NCI-H226 (cell line): ENCODE results near the gene HOXA10.

Experiments used
- DNase-seq: peaks from one replicate; pipeline ENCODE4 v3.0.0-alpha.2; 2015

The HOXA10 gene

GRCh38 chr7:27179030-27179429 is 4.9 kb upstream of the HOXA10 start:
- DNase-seq: no peak

GRCh38 chr7:27178366-27178765 is 4.2 kb upstream of the HOXA10 start:
- no peak for DNase-seq

GRCh38 chr7:27177795-27178320 is 3.7 kb upstream of the HOXA10 start:
- no peak for DNase-seq

GRCh38 chr7:27176962-27177794 is 3.1 kb upstream of the HOXA10 start:
- no peak for DNase-seq

GRCh38 chr7:27176524-27176845 is 2.4 kb upstream of the HOXA10 start:
- DNase-seq: no peak

- no peak for DNase-seq
Measured at GRCh38 chr7:27175626-27176523, 1.8 kb upstream of the HOXA10 start.

GRCh38 chr7:27174874-27175625 is 930 bp upstream of the HOXA10 start:
- no peak for DNase-seq

GRCh38 chr7:27173511-27173955 is 587 bp downstream of the HOXA10 start:
- no peak for DNase-seq

GRCh38 chr7:27172823-27173510 is 1.2 kb downstream of the HOXA10 start:
- peak; percentile 52 for DNase-seq

GRCh38 chr7:27172315-27172774 is 1.8 kb downstream of the HOXA10 start:
- no peak for DNase-seq

GRCh38 chr7:27171637-27172314 is 2.3 kb downstream of the HOXA10 start:
- no peak for DNase-seq

GRCh38 chr7:27171325-27171636 is 2.8 kb downstream of the HOXA10 start:
- DNase-seq: no peak

GRCh38 chr7:27170426-27171324 is 3.4 kb downstream of the HOXA10 start:
- DNase-seq: no peak

GRCh38 chr7:27169658-27170425 is 4.3 kb downstream of the HOXA10 start:
- DNase-seq: no peak

- DNase-seq: no peak
Measured at GRCh38 chr7:27168265-27168947, 5.7 kb downstream of the HOXA10 start.

- DNase-seq: no peak
Measured at GRCh38 chr7:27167916-27168264, 6.2 kb downstream of the HOXA10 start.

GRCh38 chr7:27166531-27167505 is 7.3 kb downstream of the HOXA10 start:
- DNase-seq: no peak

GRCh38 chr7:27165996-27166530 is 8.1 kb downstream of the HOXA10 start:
- DNase-seq: no peak
